Hematopoietic multipotent progenitor cell treated with erythropoietin and hydrocortisone succinate and interleukin-3 and kit ligand, for 17 days (in vitro differentiated cells): Measurements from ENCODE around the gene SDHAF3.

Source experiments
- DNase-seq: peaks from one replicate; pipeline ENCODE4 v3.0.0-alpha.2; 2015; ENCODE audit warnings: low spot score

SDHAF3 gene

GRCh38 chr7:97219237-97219636 lies 101.7 kb downstream of the SDHAF3 start:
- DNase-seq, result no peak

- DNase-seq, result no peak
Observed at GRCh38 chr7:97224316-97224715, 106.8 kb downstream of the SDHAF3 start.

- DNase-seq, result no peak
Observed at GRCh38 chr7:97226541-97226940, 109.0 kb downstream of the SDHAF3 start.
